ENCODE data around the gene CACNA2D3.
A peak's percentile ranks its signal among the peaks of the same experiment; 100 is the strongest.

CACNA2D3 gene

DNA sequence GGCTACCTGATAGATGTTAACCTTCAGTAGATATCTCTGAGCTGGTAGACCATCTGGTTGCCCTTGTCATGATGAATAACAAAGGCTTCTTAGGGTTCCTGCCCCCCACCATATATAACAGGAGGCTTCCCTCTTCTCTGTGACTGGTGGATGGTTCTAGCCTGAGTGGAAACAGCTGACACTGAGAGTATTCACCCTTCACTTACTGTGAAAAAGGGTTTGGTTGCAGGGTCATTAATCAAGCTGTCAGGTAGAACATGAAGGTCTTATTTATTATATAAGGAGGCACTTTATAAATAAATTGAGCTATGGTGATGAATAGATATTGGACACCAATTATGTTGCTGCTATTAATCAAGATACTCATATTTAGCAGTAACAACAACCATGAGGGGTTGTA lies 58.6 kb downstream of the CACNA2D3 start:
- H3K36me3 ChIP-seq (replicated peaks in 1 of 2; ENCODE audit: control insufficient read depth in 2 of 2, insufficient read depth in 2 of 2, low read length in 2 of 2) = no peaks in the 10 kb centered on the region
- no peaks in the 10 kb centered on the region for H3K79me1 ChIP-seq (ENCODE audit: low read depth, low read length)
- no peak overlapping the region for H3K4me3 ChIP-seq (ENCODE audit: low read length in 2 of 2)
- no peak overlapping the region for H2AK5ac ChIP-seq (ENCODE audit: low read depth, low read length)
- H2AFZ ChIP-seq (ENCODE audit: low read length) = no peak overlapping the region
- H3K14ac ChIP-seq (ENCODE audit: low read length) = no peak overlapping the region
- no peak overlapping the region for H2BK120ac ChIP-seq (ENCODE audit: low read depth, low read length)
- H3K4ac ChIP-seq (ENCODE audit: low read length) = no peak overlapping the region
- no peak overlapping the region for H4K91ac ChIP-seq (ENCODE audit: low read depth, low read length, poor library complexity)
- H3K18ac ChIP-seq (ENCODE audit: low read length) = no peak overlapping the region
- H3K27me3 ChIP-seq (ENCODE audit: control insufficient read depth in 3 of 3, insufficient read depth in 3 of 3, low read depth in 1 of 3, low read length in 3 of 3) = no peaks in the 10 kb centered on the region
- H3K4me2 ChIP-seq (ENCODE audit: insufficient read depth, low read length, poor library complexity, severe bottlenecking) = no peak overlapping the region
- DNase-seq (ENCODE audit: low spot score) = no peak
- no peaks in the 10 kb centered on the region for H3K4me1 ChIP-seq (ENCODE audit: control insufficient read depth in 2 of 2, insufficient read depth in 1 of 2, low read depth in 1 of 2, low read length in 2 of 2)
- no peaks in the 10 kb centered on the region for H3K9me3 ChIP-seq (replicated peaks in 1 of 2; ENCODE audit: control insufficient read depth in 2 of 2, insufficient read depth in 1 of 2, low read depth in 1 of 2, low read length in 2 of 2)
- no peak overlapping the region for H3K9ac ChIP-seq (ENCODE audit: low read depth, low read length, poor library complexity)
- H3K27ac ChIP-seq (replicated peaks; ENCODE audit: low read length) = no peak overlapping the region
- no peak overlapping the region for H3K23ac ChIP-seq (ENCODE audit: low read depth, low read length, poor library complexity)
- no peak overlapping the region for H2BK15ac ChIP-seq (ENCODE audit: low read length)
- H4K8ac ChIP-seq (ENCODE audit: low read depth, low read length) = no peak overlapping the region
- no peak overlapping the region for H2BK12ac ChIP-seq (ENCODE audit: low read length)
- H2BK5ac ChIP-seq (ENCODE audit: low read length) = no peak overlapping the region

GRCh38 chr3:54182242-54182641 lies 59.9 kb downstream of the CACNA2D3 start:
- Histone ChIP-seq H3K9ac (ENCODE audit: low read depth, low read length, poor library complexity) (no peak overlapping the region), H2AK5ac (ENCODE audit: low read depth, low read length) (no peak overlapping the region), H3K4me2 (ENCODE audit: insufficient read depth, low read length, poor library complexity, severe bottlenecking) (no peak overlapping the region), H4K8ac (ENCODE audit: low read depth, low read length) (no peak overlapping the region), H2BK15ac (ENCODE audit: low read length) (no peak overlapping the region), H3K9me3 (replicated peaks in 1 of 2; ENCODE audit: control insufficient read depth in 2 of 2, insufficient read depth in 1 of 2, low read depth in 1 of 2, low read length in 2 of 2) (no peaks in the 10 kb centered on the region), H2BK5ac (ENCODE audit: low read length) (no peak overlapping the region), H2AFZ (ENCODE audit: low read length) (no peak overlapping the region), H3K18ac (ENCODE audit: low read length) (no peak overlapping the region), H3K23ac (ENCODE audit: low read depth, low read length, poor library complexity) (no peak overlapping the region), H3K14ac (ENCODE audit: low read length) (no peak overlapping the region), H3K27me3 (ENCODE audit: control insufficient read depth in 3 of 3, insufficient read depth in 3 of 3, low read depth in 1 of 3, low read length in 3 of 3) (no peaks in the 10 kb centered on the region), H3K36me3 (replicated peaks in 1 of 2; ENCODE audit: control insufficient read depth in 2 of 2, insufficient read depth in 2 of 2, low read length in 2 of 2) (no peaks in the 10 kb centered on the region), H2BK12ac (ENCODE audit: low read length) (no peak overlapping the region), H2BK120ac (ENCODE audit: low read depth, low read length) (no peak overlapping the region), H3K4ac (ENCODE audit: low read length) (no peak overlapping the region), H3K4me1 (ENCODE audit: control insufficient read depth in 2 of 2, insufficient read depth in 1 of 2, low read depth in 1 of 2, low read length in 2 of 2) (no peaks in the 10 kb centered on the region), H3K79me1 (ENCODE audit: low read depth, low read length) (no peaks in the 10 kb centered on the region), H3K4me3 (ENCODE audit: low read length in 2 of 2) (no peak overlapping the region), H4K91ac (ENCODE audit: low read depth, low read length, poor library complexity) (no peak overlapping the region), H3K27ac (replicated peaks; ENCODE audit: low read length) (no peak overlapping the region)
- no CpG with 5 or more reads among the region's 4 CpGs for WGBS, 2 donors (ENCODE audit: extremely low coverage in 2 of 2, insufficient read length in 2 of 2, insufficient replicate concordance in 1 of 2)
- DNase-seq (ENCODE audit: low spot score) = no peak

GRCh38 chr3:54185740-54186139 lies 63.4 kb downstream of the CACNA2D3 start:
- H2AK5ac ChIP-seq (ENCODE audit: low read depth, low read length) = no peak overlapping the region
- no peak overlapping the region for H2BK15ac ChIP-seq (ENCODE audit: low read length)
- no peaks in the 10 kb centered on the region for H3K4me1 ChIP-seq (ENCODE audit: control insufficient read depth in 2 of 2, insufficient read depth in 1 of 2, low read depth in 1 of 2, low read length in 2 of 2)
- H3K4ac ChIP-seq (ENCODE audit: low read length) = no peak overlapping the region
- no peaks in the 10 kb centered on the region for H3K79me1 ChIP-seq (ENCODE audit: low read depth, low read length)
- no peak overlapping the region for H4K91ac ChIP-seq (ENCODE audit: low read depth, low read length, poor library complexity)
- H4K8ac ChIP-seq (ENCODE audit: low read depth, low read length) = no peak overlapping the region
- no peak overlapping the region for H3K4me3 ChIP-seq (ENCODE audit: low read length in 2 of 2)
- H2BK5ac ChIP-seq (ENCODE audit: low read length) = no peak overlapping the region
- no peaks in the 10 kb centered on the region for H3K36me3 ChIP-seq (replicated peaks in 1 of 2; ENCODE audit: control insufficient read depth in 2 of 2, insufficient read depth in 2 of 2, low read length in 2 of 2)
- H3K4me2 ChIP-seq (ENCODE audit: insufficient read depth, low read length, poor library complexity, severe bottlenecking) = no peak overlapping the region
- no peak overlapping the region for H3K18ac ChIP-seq (ENCODE audit: low read length)
- H2BK12ac ChIP-seq (ENCODE audit: low read length) = no peak overlapping the region
- H3K9me3 ChIP-seq (replicated peaks in 1 of 2; ENCODE audit: control insufficient read depth in 2 of 2, insufficient read depth in 1 of 2, low read depth in 1 of 2, low read length in 2 of 2) = no peaks in the 10 kb centered on the region
- no peaks in the 10 kb centered on the region for H3K27me3 ChIP-seq (ENCODE audit: control insufficient read depth in 3 of 3, insufficient read depth in 3 of 3, low read depth in 1 of 3, low read length in 3 of 3)
- H2AFZ ChIP-seq (ENCODE audit: low read length) = no peak overlapping the region
- H2BK120ac ChIP-seq (ENCODE audit: low read depth, low read length) = no peak overlapping the region
- H3K9ac ChIP-seq (ENCODE audit: low read depth, low read length, poor library complexity) = no peak overlapping the region
- H3K14ac ChIP-seq (ENCODE audit: low read length) = no peak overlapping the region
- no peak overlapping the region for H3K27ac ChIP-seq (replicated peaks; ENCODE audit: low read length)
- DNase-seq (ENCODE audit: low spot score) = no peak
- H3K23ac ChIP-seq (ENCODE audit: low read depth, low read length, poor library complexity) = no peak overlapping the region

DNA sequence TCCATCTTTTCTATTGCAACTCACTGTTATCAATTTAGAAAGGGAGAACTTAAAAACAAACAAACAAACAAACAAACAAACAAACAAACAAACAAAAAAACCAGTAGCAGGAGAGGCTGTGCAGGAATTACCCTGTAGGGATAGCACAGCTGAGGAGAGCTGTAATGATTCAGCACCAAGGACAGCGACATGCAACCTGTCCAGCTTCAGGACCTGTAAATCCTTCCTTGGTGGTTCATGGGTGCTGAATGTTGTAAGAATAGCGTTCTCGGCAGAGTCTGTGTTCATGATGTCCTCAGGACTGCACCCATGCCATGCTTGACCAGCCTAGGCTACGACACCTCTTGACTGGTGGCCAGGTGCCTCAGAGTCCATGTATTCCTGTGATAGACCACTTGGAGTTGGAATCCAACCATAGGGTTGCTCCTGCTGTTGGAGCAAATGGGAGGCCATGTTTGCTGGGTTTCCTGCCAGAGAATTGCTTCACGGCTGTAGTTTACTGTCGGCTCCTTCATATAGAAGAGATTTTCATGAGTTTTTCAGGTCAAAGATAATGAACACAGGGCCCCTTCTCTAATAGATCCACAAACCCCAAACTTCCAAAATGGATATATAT lies 65.9 kb downstream of the CACNA2D3 start:
- no peak overlapping the region for H2BK15ac ChIP-seq (ENCODE audit: low read length)
- H3K14ac ChIP-seq (ENCODE audit: low read length) = no peak overlapping the region
- H3K4ac ChIP-seq (ENCODE audit: low read length) = no peak overlapping the region
- no peak overlapping the region for H3K18ac ChIP-seq (ENCODE audit: low read length)
- no peak overlapping the region for H2BK12ac ChIP-seq (ENCODE audit: low read length)
- H3K79me1 ChIP-seq (ENCODE audit: low read depth, low read length) = no peaks in the 10 kb centered on the region
- H2AFZ ChIP-seq (ENCODE audit: low read length) = no peak overlapping the region
- peak; percentile 81 for DNase-seq (ENCODE audit: low spot score)
- no peak overlapping the region for H3K23ac ChIP-seq (ENCODE audit: low read depth, low read length, poor library complexity)
- no peak overlapping the region for H2BK5ac ChIP-seq (ENCODE audit: low read length)
- H2BK120ac ChIP-seq (ENCODE audit: low read depth, low read length) = no peak overlapping the region
- no peak overlapping the region for H3K27ac ChIP-seq (replicated peaks; ENCODE audit: low read length)
- no peak overlapping the region for H3K9ac ChIP-seq (ENCODE audit: low read depth, low read length, poor library complexity)
- H3K4me1 ChIP-seq (ENCODE audit: control insufficient read depth in 2 of 2, insufficient read depth in 1 of 2, low read depth in 1 of 2, low read length in 2 of 2) = no peaks in the 10 kb centered on the region
- no peak overlapping the region for H3K4me2 ChIP-seq (ENCODE audit: insufficient read depth, low read length, poor library complexity, severe bottlenecking)
- H4K8ac ChIP-seq (ENCODE audit: low read depth, low read length) = no peak overlapping the region
- no peak overlapping the region for H2AK5ac ChIP-seq (ENCODE audit: low read depth, low read length)
- no peaks in the 10 kb centered on the region for H3K9me3 ChIP-seq (replicated peaks in 1 of 2; ENCODE audit: control insufficient read depth in 2 of 2, insufficient read depth in 1 of 2, low read depth in 1 of 2, low read length in 2 of 2)
- no CpG with 5 or more reads among the region's 6 CpGs for WGBS, 2 donors (ENCODE audit: extremely low coverage in 2 of 2, insufficient read length in 2 of 2, insufficient replicate concordance in 1 of 2)
- H3K36me3 ChIP-seq (replicated peaks in 1 of 2; ENCODE audit: control insufficient read depth in 2 of 2, insufficient read depth in 2 of 2, low read length in 2 of 2) = no peaks in the 10 kb centered on the region
- no peak overlapping the region for H4K91ac ChIP-seq (ENCODE audit: low read depth, low read length, poor library complexity)
- H3K4me3 ChIP-seq (ENCODE audit: low read length in 2 of 2) = no peak overlapping the region
- no peaks in the 10 kb centered on the region for H3K27me3 ChIP-seq (ENCODE audit: control insufficient read depth in 3 of 3, insufficient read depth in 3 of 3, low read depth in 1 of 3, low read length in 3 of 3)

Measured in neuronal stem cell (in vitro differentiated cells).